ENCODE results near the gene FAM50B. TPM values are rescaled to one million over a fixed set of nuclear protein-coding genes. Genes with fewer than 3 reads are reported as not detected.

FAM50B gene, protein sequence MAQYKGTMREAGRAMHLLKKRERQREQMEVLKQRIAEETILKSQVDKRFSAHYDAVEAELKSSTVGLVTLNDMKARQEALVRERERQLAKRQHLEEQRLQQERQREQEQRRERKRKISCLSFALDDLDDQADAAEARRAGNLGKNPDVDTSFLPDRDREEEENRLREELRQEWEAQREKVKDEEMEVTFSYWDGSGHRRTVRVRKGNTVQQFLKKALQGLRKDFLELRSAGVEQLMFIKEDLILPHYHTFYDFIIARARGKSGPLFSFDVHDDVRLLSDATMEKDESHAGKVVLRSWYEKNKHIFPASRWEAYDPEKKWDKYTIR
- 10.9 TPM for total RNA-seq

DNA sequence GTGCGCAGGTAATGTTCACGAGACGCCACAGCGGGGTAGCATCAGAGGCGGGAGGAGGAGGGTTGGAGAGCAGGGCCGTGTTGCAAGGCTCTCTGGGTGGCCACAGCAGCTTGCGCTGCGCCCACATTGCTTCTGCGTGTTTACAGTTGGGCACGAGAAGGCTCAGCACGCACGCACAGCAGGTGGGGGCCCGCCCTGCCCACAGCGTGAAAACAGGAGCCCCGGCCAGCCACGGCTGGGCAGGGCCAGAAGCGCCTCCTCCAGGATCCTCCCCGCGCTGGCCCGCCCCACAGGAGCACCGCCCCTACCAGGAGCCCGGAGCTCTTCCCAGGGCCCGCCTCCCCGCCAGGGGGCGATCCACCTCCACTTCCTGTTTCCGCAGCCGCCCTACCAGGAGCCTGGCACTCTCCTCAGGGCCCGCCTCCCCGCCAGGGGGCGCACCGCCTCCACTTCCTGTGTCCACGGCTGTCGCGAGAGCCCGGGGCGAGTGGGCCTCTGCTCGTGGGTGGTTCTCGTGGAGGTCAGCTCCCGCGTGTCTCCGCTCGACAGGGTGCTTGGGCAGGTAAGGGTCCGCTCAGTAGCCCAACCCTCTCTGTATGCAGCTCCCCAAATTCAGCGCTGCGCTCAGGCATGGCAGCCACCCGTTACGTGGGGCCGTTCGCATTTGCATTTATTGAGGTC lies at the start of gene FAM50B:
Gene FAM50B, plus strand, starts transcription at position 449 of the 681 bp plus-strand sequence. CDS start 439 bp downstream, outside the sequence.
- DNase-seq: peak; percentile 96

DNA sequence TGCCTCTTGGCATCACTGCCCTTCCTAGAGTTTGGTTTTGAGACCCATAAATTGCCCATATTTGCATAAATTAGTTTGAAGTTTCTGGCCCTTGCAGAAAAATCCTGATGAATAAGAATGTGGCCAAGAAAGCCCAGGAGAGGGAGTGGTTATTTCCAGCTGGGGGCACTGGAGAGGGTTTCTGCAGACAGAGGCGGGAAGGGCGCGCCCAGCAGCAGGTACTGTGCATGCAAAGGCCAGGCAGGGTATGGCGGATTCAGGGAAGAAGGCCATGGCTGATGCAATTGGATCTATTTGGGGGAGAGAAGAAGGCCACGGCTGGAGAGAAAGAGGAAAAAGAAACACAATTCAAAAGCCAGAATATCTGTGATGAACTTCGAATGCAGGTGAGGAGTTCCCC lies 49.5 kb upstream of the FAM50B start:
- no peak for DNase-seq

DNA sequence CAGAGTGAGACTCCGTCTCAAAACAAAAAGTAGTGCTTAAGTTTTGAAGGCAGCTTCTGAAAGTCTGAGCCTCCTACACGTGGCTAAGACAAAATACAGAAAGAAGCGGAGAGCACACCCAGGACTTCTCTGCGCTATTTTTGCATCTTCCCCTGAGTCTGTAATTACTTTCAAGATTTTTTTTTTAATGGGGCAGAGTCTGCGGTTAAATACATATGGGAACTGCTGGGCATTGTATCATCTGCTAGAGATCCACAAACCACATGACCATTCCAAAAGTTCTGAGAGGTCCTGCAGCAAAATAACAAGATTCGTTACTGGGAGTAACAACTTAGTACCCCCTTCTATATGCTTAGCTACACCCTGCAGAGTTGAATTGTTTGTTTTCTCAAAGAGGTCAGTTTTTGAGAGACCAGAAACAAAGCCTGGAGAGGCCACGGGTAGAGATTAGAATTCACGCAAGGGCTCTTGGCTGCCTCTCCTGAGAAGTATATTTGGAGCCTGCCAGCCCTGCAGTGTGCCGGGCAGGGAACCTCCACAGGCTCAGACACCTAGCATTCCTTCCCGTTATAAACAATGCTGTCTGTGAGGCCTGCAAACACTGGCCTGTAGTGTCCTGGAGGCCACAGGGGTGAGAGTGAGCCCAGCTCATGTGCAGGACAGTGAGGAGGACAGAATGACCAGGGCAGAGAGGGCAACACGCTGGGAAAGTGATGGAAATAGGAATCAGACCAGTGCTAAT lies 48.2 kb upstream of the FAM50B start:
- DNase-seq: no peak

DNA sequence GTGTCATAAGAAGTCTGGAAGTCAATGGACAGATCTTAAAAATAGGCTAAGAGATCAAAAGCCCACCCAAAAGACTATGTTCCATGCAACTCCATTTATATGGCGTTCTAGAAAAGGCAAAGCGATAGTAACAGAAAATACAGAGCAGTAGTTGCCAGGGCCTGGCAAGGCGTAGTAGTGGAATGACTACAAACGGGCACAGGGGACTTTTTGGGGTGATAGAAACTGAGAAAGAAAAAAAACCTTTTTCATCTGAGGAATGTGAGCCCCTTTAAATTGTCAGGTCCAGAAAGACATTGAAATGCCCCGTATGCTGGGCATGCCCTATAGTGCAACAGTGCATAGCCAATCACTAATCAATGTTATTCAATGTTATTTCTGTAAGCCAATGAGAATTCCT lies 47.2 kb upstream of the FAM50B start:
- no peak for DNase-seq

DNA sequence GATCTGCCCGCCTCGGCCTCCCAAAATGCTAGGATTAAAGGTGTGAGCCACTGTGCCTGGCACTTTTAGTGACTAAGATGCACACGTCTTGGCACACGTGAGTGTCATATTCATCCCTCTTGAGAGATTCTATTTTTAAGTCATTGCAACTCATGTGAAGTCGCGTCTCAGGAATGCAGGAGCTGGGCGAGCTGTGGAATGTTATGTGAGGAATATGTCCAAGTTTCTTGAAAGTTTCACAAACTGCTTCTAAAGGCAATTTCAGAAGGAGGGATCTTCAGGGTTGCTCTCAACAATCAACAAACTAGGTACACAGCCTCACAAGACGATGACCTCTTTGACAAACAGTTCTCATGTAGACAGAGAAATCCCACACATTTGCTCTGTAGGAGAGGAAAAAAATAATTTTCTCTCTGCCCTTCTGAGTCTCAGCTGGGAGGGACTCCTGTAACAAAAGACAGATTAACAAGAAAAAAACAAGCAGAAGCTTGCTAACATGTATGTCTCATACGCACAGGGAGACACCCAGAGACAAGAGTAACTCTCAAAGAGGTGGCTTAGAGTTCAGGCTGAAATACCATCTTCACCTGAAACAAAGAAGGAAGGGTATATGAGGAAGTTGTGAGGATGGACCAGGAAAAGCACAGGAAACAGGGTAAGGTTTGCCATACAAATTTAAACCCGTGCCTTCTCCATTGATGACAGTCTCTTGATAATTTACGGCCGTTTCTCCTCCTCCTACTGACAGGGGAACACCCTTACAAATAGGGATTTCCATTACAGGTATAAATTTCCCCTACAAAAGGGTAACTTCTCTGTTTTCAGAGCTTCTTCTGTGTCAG lies 45.3 kb upstream of the FAM50B start:
- peak; percentile 79 for DNase-seq

DNA sequence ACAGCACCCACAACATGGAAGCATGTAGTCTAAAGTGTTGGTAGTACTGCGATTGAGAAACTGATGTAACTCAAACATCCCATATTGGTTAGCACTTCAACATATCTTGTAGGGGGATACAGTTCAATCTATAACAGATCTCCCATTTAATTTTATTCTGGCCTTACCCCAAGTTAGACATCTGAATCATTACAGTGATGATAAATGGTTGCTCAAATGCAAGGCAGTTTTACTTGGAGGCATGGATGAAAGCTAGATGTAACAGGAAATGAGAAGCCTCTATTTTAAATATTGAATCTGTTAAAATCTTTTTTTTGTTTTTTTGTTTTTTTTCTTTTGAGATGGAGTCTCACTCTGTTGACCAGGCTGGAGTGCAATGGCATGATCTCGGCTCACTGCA lies 44.2 kb upstream of the FAM50B start:
- no peak for DNase-seq

DNA sequence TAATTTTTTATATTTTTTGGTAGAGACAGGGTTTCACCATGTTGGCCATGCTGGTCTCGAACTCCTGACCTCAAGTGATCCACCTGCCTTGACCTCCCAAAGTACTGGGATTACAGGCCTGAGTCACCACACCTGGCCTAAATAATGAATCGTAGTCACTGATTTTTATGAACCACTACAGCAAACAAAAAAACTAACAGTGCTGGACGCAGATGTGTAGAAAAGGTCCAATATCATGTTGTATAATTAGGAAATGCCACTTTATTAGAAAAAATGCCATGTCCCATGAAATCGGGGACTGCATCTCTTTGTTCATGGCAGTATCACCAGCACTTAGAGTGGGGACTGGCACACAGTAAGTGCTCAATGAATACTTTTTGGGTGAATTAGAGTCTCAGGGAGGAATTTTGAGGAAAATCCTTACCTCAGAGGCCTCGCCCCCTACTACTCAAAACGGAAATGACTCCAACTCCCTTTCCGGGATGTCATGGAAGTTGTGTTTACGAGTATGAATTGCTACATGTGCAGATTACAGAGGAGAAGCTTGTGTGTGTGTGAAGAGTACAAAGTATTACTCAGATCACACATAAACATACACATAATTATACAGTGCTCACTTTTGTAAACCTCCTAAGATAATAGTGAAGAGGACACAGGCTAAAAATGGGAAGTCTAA lies 43.6 kb upstream of the FAM50B start:
- no peak for DNase-seq

DNA sequence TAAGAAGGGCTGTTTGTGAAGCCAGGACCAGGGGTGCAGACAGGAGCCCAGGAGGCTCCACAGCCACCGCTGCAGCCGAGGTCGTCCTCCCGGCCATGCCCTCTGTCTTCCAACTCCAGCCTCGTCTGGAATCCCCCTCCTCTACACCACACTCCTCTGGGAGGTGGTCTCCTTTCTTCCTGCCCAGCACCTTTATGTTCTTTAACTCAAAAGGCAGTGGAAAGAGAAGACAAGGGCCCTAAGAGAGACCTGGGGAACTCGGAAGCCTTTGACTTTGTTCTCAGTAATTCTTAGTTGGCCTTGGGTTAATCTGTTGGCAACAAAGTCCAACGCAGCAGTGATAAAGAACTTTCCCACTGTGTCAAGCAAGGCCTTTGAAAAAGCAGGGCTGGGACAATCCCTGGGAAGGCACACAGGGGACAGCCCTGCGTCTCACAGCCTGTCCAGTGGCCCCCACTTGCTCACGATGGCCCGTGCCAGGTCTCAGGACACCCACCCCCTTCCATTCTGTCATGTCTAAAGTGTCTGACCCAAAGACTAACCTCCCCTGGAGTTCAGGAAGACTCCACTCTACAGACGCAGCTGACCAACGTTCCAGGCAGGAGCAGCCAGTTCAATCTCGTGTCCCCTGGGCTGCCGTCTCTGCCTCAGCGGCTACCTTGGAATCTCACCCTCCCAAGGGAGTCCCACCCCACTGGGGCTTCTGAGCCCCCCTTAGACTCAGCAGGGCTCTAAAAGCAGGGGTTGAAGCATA lies 42.8 kb upstream of the FAM50B start:
- no peak for DNase-seq

DNA sequence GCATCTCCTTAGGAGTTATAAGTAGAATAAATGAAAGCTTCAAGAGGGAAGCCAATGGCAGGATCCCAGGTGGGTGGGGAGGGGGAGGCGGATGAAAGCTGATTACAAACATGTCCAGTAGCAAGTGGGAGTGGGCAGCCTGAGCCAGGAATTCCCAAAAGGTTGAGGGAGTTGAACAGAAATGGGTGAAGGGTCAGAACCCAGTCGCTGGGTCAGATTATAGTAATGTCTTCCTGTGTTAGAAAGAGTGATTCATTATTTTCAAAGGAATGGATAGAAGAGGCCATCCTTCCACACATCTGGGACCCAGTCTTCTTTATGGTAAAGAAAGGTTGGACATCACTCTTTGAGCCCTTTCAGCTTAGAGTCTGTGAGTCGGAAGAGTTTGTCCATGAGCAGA lies 41.0 kb upstream of the FAM50B start:
- no peak for DNase-seq

DNA sequence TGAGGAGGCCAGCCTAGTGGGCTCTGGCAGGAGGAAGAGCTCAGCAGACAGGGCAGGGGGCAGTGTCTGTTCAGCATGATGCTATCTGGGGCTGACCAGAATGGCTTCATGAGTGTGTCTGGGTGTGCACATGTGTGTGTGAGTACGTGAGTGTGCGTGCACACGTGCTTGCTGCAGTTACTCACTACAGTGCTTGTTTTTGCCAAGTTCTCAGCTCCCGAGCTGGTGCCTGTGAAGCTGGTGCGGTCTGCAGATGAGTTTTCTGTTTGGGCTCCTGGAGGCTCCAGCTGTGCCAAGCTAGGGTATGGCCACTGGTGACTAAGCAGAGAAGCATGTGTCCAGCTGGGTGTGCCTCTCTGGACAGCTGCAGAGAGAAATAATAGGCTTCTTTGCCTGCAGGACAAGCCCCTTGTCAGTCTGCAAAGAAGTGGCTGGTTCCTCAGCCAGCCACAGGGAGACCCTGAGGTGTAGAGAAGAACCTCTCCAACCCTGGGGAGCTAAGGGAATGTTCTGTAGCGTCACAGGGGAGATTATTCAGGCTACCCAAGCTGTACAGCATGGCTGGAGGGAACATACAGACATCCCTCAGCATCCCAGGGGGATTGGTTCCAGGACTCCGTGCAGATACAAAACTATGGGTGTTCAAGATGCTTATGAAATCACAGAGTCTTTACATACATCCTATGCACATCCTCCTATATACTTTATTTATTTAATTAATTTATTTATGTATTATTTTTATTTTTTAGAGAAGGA lies 40.2 kb upstream of the FAM50B start:
- DNase-seq: peak; percentile 94

DNA sequence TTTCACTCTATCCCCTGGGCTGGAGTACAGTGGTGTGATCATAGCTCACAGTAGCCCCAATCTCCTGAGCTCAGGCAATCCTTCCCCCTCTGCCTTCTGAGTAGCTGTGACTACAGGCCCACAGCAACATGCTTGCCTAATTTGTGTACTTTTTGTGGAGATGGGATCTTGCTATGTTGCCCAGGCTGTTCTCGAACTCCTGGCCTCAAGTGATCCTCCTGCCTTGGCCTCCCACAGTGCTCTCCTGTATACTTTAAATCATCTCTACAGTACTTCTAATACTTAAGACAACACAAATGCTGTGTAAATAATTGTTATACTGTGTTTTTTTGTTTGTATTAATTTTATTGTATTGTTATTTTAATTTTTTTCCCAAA lies 39.7 kb upstream of the FAM50B start:
- DNase-seq: no peak

DNA sequence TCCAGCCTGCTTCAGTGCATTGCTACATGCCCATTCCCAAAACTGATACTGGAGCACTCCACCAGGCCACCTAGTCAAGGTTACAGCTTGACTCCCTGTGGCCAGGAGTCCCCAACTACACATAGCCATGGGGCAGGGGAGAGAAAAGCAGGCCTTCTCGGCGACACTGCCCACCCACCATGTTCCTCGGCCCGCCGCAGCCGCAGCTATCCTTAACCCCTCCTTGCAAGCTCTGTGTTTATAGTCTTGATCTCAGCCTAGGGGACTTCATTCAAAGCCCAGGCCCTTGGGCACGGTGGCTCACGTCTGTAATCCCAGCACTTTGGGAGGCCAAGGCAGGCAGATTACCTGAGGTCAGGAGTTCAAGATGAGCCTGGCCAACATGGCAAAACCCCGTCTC lies 39.2 kb upstream of the FAM50B start:
- DNase-seq: no peak

DNA sequence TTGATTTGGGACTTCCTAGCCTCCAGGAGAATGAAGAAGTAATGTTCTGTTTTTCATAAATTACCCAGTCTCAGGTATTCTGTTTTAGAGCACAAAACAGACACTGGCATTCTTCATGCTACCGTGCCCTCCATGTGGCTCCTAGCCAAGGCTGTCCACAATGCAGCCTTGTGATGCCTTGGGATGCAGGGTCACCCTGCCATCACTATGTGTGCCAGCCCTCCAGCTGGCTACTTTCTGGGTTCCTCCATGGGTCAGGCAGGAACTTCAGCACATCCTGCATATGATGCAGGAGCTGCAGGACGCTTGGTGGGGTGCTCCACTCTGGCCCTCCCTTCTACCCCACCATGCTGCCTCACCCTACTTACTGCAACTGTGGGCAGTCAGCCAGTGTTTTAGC lies 38.0 kb upstream of the FAM50B start:
- no peak for DNase-seq

DNA sequence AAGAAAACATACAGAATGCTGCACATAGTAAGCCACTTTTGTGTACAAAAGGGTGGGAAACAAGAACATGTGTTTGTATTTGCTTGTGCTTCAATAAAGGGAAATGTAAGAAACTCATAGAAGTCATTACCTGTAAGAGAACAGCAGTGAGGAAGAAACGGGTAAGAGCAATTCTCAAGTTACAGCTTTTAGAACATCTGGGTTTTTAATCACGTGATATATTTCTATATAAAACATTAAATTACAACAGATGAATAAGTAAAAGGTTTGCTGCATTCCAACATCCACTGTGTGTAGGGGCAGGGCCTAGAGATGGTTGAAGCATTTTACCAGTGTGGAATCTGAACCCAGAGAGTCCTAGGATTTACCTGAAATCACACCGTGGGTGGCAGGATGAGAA lies 36.6 kb upstream of the FAM50B start:
- DNase-seq: no peak

DNA sequence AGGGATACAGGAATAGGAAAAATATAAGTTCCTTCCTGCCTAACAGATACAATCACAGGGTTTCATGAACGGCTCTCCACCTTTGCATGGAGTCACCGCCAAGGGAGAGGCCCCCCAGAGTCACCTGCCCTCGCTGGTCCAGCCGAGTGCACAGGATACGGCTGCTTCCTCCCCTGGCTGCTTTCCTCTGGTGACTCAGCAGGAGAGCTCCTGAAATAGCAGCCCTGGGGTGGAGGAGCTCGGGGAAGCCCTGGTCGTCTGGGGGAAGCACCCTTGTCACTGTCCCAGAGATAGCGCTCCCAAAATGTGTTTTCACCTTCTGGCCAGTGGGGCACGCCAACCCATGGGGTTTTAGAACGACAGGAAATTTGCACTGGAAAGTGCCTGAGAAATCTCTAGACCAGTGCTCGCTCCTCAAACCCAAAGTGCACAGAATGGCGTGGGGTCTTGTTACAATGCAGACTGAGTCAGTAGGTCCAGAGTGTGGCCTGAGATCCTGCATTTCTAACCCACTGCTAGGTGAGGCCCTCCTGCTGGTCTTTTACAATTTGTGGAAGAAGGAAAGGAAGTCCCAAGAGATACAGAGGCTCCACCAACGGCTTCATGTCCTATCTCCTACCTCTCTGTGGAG lies 35.9 kb upstream of the FAM50B start:
- DNase-seq: no peak

DNA sequence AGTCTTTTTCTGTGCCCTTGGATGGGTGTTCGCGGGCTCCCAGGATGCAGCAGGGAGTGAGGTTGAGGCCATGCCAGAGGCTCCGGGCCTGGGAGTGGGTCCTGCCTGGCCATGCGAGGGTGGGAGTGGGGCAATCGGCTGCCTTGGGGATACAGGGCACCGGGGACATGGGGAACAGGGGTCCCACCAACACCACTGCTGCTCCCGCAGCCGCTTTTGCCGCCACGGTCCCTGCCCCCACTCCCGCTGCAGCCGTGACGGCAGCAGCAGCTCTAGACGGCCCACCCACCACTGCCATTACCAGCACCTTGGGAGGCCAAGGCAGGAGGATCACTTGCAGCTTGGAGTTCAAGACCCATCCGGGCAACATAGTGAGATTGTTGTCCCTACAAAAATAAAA lies 35.3 kb upstream of the FAM50B start:
- no peak for DNase-seq

DNA sequence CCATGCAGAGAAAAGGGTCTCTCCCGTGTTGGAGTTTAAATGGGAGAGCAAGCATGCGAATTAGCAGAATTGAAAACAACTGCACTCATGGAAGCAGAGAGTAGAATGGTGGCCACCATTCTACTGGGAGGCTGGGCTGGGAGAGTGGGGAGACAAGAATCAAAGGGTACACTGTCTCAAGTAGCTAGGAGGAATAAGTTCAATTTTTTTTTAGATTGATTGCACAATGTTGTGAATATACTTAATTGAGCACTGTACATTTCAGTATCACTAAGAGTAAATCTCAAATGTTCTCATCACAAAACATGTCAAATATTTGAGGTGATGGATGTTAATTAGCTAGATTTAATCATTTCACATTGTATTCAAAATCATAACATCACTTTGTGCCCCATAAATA lies 34.6 kb upstream of the FAM50B start:
- DNase-seq: no peak

DNA sequence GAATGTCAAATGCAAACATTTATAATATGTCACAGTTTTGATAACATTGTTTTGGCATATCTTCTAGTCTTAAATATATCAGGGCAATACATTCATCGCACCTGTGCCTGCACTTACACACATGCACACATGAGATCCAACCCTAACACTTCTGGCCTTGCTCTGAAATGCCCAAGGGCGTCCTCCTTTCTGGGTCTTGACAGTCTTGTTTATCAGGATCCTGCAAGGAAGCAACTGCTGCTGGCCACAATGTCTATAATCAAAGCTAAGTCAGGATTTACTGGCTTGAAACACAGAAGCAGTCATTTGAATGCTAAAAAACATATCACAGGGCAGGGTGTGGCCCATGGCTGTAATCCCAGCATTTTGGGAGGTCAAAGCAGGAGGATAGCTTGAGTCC lies 32.9 kb upstream of the FAM50B start:
- no peak for DNase-seq

DNA sequence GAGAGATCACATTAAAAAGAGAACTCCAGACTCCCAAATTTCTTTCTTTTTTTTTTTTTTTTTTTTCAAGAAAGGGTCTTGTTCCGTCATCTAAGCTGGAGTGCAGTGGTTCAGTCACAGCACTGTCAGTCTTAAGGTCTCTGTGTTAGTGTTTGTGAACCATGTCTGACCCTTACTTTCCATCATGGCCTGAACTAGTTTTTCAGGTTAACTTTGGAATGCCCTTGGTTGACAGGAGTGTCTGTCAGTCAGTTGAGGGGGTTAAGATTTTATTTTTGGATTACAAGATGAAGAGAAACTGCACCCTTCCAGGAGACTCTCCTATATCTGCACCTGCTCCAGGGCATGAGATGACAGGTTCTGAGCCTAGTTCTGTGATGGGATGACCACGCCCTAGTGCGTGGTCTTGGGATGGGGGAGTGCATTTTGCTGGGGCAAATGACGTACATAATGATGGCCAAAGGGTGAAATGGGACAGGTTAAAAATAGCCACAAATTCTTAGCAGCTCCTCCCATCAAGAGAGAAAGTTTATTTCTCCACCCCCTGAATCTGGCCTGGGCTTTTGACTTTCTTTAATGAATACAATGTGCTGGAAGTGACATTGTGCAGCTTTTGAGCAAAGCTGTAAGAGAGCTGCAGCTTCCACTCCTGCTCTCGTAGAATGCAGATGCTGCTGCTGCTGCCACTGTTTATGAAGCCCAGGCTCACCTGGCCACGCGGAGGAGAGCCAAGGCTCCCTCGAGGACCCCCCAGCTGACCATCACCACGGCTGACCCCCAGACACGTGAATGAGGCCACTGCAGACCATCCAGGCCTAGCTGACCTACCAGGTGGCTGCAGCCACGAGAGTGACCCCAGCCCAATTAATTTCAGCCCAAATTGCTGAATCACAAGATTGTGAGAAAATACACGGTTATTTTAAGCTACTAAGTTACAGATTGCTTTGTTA lies 29.7 kb upstream of the FAM50B start:
- no peak for DNase-seq

All from tongue (tissue), 2 donors.